ENCODE results near the gene LHB. TPM values are rescaled to one million over a fixed set of nuclear protein-coding genes. Genes with fewer than 3 reads are reported as not detected.
A peak's percentile ranks its signal among the peaks of the same experiment; 100 is the strongest.
"Not testable (repeated sequence)": the region's sequence is repeated elsewhere in the genome, so short reads cannot be mapped to it uniquely, and the experiment has no call there.

LHB gene
- total RNA-seq, 1 experiment from 2014 or later = 0.68 TPM

- Histone ChIP-seq H3K9me3 (no peaks in the 10 kb centered on the region), H3K36me3 (ENCODE audit: control insufficient read depth, insufficient read depth, low read length) (peaks cover 1% of the 10 kb centered on the region; the same call in 1 of the 2 replicates), H3K4me3 (ENCODE audit: low read depth, low read length) (peak overlapping the region; percentile 49), H3K27me3 (replicated peaks; ENCODE audit: control insufficient read depth, insufficient read depth, low read length) (no peaks in the 10 kb centered on the region; the same call in 1 of the 2 replicates), H3K4me1 (0 out of 2 replicates have a peak, but pooled peaks cover 9% of the 10 kb centered on the region)
- POLR2A ChIA-PET = interaction anchor here (0.5 to 1.3 kb wide), 4 partner anchors 26 to 155 kb away, joined by 3 to 9 read pairs (median 3); partner anchors contain the start of genes GYS1 and RUVBL2
- H3K4me1 Mint-ChIP-seq (ENCODE audit: low read depth, unreplicated experiment) = peaks cover 21% of the 10 kb centered on the region
- CTCF ChIA-PET = interaction anchor here (0.6 to 4.0 kb wide), 11 partner anchors 20 to 129 kb away, joined by 3 to 51 read pairs (median 5); partner anchors contain the start of genes GYS1, NTF4 and RUVBL2
- no TSS peak for BruUV-seq (replicated peaks)
- DNase-seq = peak; percentile 84 to 88
- intact Hi-C loops (cut with micrococcal nuclease; ENCODE audit: unreplicated experiment) = loop anchor here (2.0 kb wide), 1 partner anchor 21 kb away; no protein-coding TSS in a partner anchor
- H3K27ac Mint-ChIP-seq (ENCODE audit: unreplicated experiment) = peak overlapping the region; percentile 45
- H3K27me3 Mint-ChIP-seq (ENCODE audit: insufficient read depth, unreplicated experiment) = no peaks in the 10 kb centered on the region
- peak overlapping the region; percentile 79 for H3K4me3 Mint-ChIP-seq (ENCODE audit: unreplicated experiment)
- H3K9me3 Mint-ChIP-seq (ENCODE audit: unreplicated experiment) = no peaks in the 10 kb centered on the region
- H3K36me3 Mint-ChIP-seq (ENCODE audit: insufficient read depth, unreplicated experiment) = peaks cover 31% of the 10 kb centered on the region
- TF ChIP-seq CTCF (IDR thresholded peaks at IDR 0.05; ENCODE audit: insufficient read depth in 1 of 2, low read depth in 1 of 2, low read length in 1 of 2, severe bottlenecking in 1 of 2, unreplicated experiment in 1 of 2) = peak in 1 of 2 experiments; percentile 34
Measured at GRCh38 chr19:49019242-49019932, 2.5 kb upstream of the LHB start.

GRCh38 chr19:49018388-49019241, 1.7 kb upstream of the LHB start:
- not testable (repeated sequence) for H3K4me1 ChIP-seq; H3K9me3 ChIP-seq; H3K27me3 ChIP-seq (replicated peaks; ENCODE audit: control insufficient read depth, insufficient read depth, low read length); H3K9me3 Mint-ChIP-seq (ENCODE audit: unreplicated experiment); H3K27me3 Mint-ChIP-seq (ENCODE audit: insufficient read depth, unreplicated experiment); BruUV-seq (replicated peaks); H3K36me3 ChIP-seq (ENCODE audit: control insufficient read depth, insufficient read depth, low read length)
- ChIA-PET CTCF (interaction anchor here (0.6 to 4.0 kb wide), 12 partner anchors 19 to 130 kb away, joined by 3 to 51 read pairs (median 6); partner anchors contain the start of genes GYS1, NTF4 and RUVBL2), POLR2A (interaction anchor here (0.9 to 1.3 kb wide), 3 partner anchors 25 to 55 kb away, joined by 3 to 9 read pairs (median 5); partner anchors contain the start of genes GYS1 and RUVBL2)
- Mint-ChIP-seq H3K27ac (ENCODE audit: unreplicated experiment) (peak overlapping the region; percentile 45), H3K4me1 (ENCODE audit: low read depth, unreplicated experiment) (peaks cover 21% of the 10 kb centered on the region), H3K4me3 (ENCODE audit: unreplicated experiment) (peak overlapping the region; percentile 79), H3K36me3 (ENCODE audit: insufficient read depth, unreplicated experiment) (peaks cover 36% of the 10 kb centered on the region)
- peak in 1 of 2 experiments; percentile 38 for DNase-seq
- intact Hi-C loops (cut with micrococcal nuclease; ENCODE audit: unreplicated experiment) = loop anchor here (2.0 kb wide), 1 partner anchor 20 kb away; no protein-coding TSS in a partner anchor
- H3K4me3 ChIP-seq (ENCODE audit: low read depth, low read length) = peak overlapping the region; percentile 49

GRCh38 chr19:49017666-49018351, 918 bp upstream of the LHB start:
- peak overlapping the region; percentile 79 for H3K4me3 Mint-ChIP-seq (ENCODE audit: unreplicated experiment)
- no peaks in the 10 kb centered on the region for H3K27me3 Mint-ChIP-seq (ENCODE audit: insufficient read depth, unreplicated experiment)
- H3K9me3 Mint-ChIP-seq (ENCODE audit: unreplicated experiment) = no peaks in the 10 kb centered on the region
- Histone ChIP-seq H3K4me1 (0 out of 2 replicates have a peak, but pooled peaks cover 9% of the 10 kb centered on the region), H3K9me3 (no peaks in the 10 kb centered on the region), H3K27me3 (replicated peaks; ENCODE audit: control insufficient read depth, insufficient read depth, low read length) (no peaks in the 10 kb centered on the region; the same call in 1 of the 2 replicates), H3K36me3 (ENCODE audit: control insufficient read depth, insufficient read depth, low read length) (peaks cover 1% of the 10 kb centered on the region; the same call in 1 of the 2 replicates), H3K4me3 (ENCODE audit: low read depth, low read length) (peak overlapping the region; percentile 49)
- DNase-seq = peak; percentile 87 to 88
- BruUV-seq (replicated peaks) = no TSS peak
- H3K36me3 Mint-ChIP-seq (ENCODE audit: insufficient read depth, unreplicated experiment) = peaks cover 36% of the 10 kb centered on the region
- H3K4me1 Mint-ChIP-seq (ENCODE audit: low read depth, unreplicated experiment) = peaks cover 21% of the 10 kb centered on the region
- POLR2A ChIA-PET = interaction anchor here (1.1 kb wide), 1 partner anchor 25 kb away, joined by 5 read pairs; the partner anchor contains the start of genes GYS1 and RUVBL2
- peak; percentile 47 to 71 for TF ChIP-seq CTCF (IDR thresholded peaks at IDR 0.05; ENCODE audit: insufficient read depth in 1 of 2, low read depth in 1 of 2, low read length in 1 of 2, severe bottlenecking in 1 of 2, unreplicated experiment in 1 of 2)
- intact Hi-C loops (cut with micrococcal nuclease; ENCODE audit: unreplicated experiment) = loop anchor here (1.0 to 2.0 kb wide), 2 partner anchors 19 to 56 kb away; no protein-coding TSS in a partner anchor
- CTCF ChIA-PET = interaction anchor here (0.6 to 4.0 kb wide), 9 partner anchors 18 to 847 kb away, joined by 3 to 51 read pairs (median 4); partner anchors contain the start of genes GYS1, NTF4 and RUVBL2
- no peak overlapping the region for H3K27ac Mint-ChIP-seq (ENCODE audit: unreplicated experiment)

Data from Caco-2 (cell line).